ENCODE measurements around the gene MRC1.

MRC1 gene

DNA sequence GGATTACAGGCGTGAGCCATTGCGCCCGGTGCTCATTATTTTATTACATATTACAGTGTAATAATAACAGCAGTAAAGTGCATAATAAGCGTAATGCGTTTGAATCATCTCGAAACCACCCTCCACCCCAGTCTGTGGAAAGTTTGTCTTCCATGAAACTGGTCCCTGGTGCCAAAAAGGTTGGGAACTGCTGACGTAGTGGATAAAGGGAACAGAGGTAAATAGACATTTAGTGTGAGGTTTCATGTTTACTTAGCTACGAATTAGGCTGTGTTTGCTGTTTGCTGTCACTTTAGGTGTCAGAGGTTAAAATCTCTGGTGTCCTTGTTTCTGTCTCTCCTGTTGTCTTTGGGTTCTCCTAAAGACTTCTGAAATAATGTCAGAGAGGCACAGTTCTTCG is 82.3 kb downstream of the MRC1 start:
- 84 to 100% methylated on average over 1 to 2 of the region's 9 CpGs for WGBS, 2 experiments (ENCODE audit: insufficient coverage in 2 of 2)
- H3K4me3 ChIP-seq (ENCODE audit: extremely low read depth, insufficient read depth, low read length, poor library complexity, severe bottlenecking): no peak overlapping the region
- no peaks in the 10 kb centered on the region for H3K9me3 ChIP-seq (ENCODE audit: control insufficient read depth, low read length)
- H3K36me3 ChIP-seq (ENCODE audit: control insufficient read depth, insufficient read depth, low read length): no peaks in the 10 kb centered on the region
- H3K27ac ChIP-seq (ENCODE audit: low read depth, low read length, severe bottlenecking): no peak overlapping the region
- H3K4me1 ChIP-seq (ENCODE audit: control insufficient read depth, insufficient read depth, low read length, poor library complexity, severe bottlenecking): no peaks in the 10 kb centered on the region

GRCh38 chr10:17904564-17904963 is 95.4 kb downstream of the MRC1 start:
- no peaks in the 10 kb centered on the region for H3K4me1 ChIP-seq (ENCODE audit: control insufficient read depth, insufficient read depth, low read length, poor library complexity, severe bottlenecking)
- no peak overlapping the region for H3K4me3 ChIP-seq (ENCODE audit: extremely low read depth, insufficient read depth, low read length, poor library complexity, severe bottlenecking)
- 92 to 100% methylated on average over 2 of the region's 2 CpGs for whole genome bisulfite sequencing, 2 experiments (ENCODE audit: insufficient coverage in 2 of 2)
- no peaks in the 10 kb centered on the region for H3K9me3 ChIP-seq (ENCODE audit: control insufficient read depth, low read length)
- no peak overlapping the region for H3K27ac ChIP-seq (ENCODE audit: low read depth, low read length, severe bottlenecking)
- H3K36me3 ChIP-seq (ENCODE audit: control insufficient read depth, insufficient read depth, low read length): no peaks in the 10 kb centered on the region

DNA sequence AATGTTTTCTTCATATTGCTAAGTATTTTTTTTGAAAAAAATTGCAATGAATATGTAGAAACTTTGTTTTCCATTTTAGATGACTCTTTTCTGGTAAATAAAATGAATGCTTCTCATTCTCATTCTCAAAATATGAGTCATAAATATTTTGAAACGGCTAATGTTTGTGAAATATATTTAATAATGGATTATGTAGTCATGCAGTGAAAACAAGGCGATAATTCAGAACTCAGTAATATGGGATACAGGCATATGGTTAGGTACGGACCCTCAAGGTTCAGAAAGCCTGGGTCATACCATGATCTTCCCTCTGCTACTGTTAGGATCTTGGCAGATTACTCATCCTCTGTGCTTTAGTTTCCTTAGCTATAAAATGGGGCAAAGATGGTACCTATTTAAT is 96.3 kb downstream of the MRC1 start:
- no peaks in the 10 kb centered on the region for H3K9me3 ChIP-seq (ENCODE audit: control insufficient read depth, low read length)
- H3K27ac ChIP-seq (ENCODE audit: low read depth, low read length, severe bottlenecking): no peak overlapping the region
- H3K4me3 ChIP-seq (ENCODE audit: extremely low read depth, insufficient read depth, low read length, poor library complexity, severe bottlenecking): no peak overlapping the region
- no peaks in the 10 kb centered on the region for H3K36me3 ChIP-seq (ENCODE audit: control insufficient read depth, insufficient read depth, low read length)
- WGBS, 2 experiments (ENCODE audit: insufficient coverage in 2 of 2): 100% methylated on average over 2 of the region's 3 CpGs; no CpG with 5 or more reads in 1 of the 2 experiments
- no peaks in the 10 kb centered on the region for H3K4me1 ChIP-seq (ENCODE audit: control insufficient read depth, insufficient read depth, low read length, poor library complexity, severe bottlenecking)

- Histone ChIP-seq H3K36me3 (ENCODE audit: control insufficient read depth, insufficient read depth, low read length) (no peaks in the 10 kb centered on the region), H3K27ac (ENCODE audit: low read depth, low read length, severe bottlenecking) (no peak overlapping the region), H3K4me1 (ENCODE audit: control insufficient read depth, insufficient read depth, low read length, poor library complexity, severe bottlenecking) (no peaks in the 10 kb centered on the region), H3K4me3 (ENCODE audit: extremely low read depth, insufficient read depth, low read length, poor library complexity, severe bottlenecking) (no peak overlapping the region), H3K9me3 (ENCODE audit: control insufficient read depth, low read length) (no peaks in the 10 kb centered on the region)
- WGBS, 2 experiments (ENCODE audit: insufficient coverage in 2 of 2): 70 to 100% methylated on average over 1 of the region's 1 CpG
Measured at GRCh38 chr10:17906002-17906401, 96.9 kb downstream of the MRC1 start.

GRCh38 chr10:17907641-17908040 is 98.5 kb downstream of the MRC1 start:
- Histone ChIP-seq H3K4me1 (ENCODE audit: control insufficient read depth, insufficient read depth, low read length, poor library complexity, severe bottlenecking) (no peaks in the 10 kb centered on the region), H3K4me3 (ENCODE audit: extremely low read depth, insufficient read depth, low read length, poor library complexity, severe bottlenecking) (no peak overlapping the region), H3K9me3 (ENCODE audit: control insufficient read depth, low read length) (no peaks in the 10 kb centered on the region), H3K27ac (ENCODE audit: low read depth, low read length, severe bottlenecking) (no peak overlapping the region), H3K36me3 (ENCODE audit: control insufficient read depth, insufficient read depth, low read length) (no peaks in the 10 kb centered on the region)
- WGBS, 2 experiments (ENCODE audit: insufficient coverage in 2 of 2): 83 to 92% methylated on average over 3 to 4 of the region's 4 CpGs

GRCh38 chr10:17910125-17910789 is 101.1 kb downstream of the MRC1 start:
- Histone ChIP-seq H3K36me3 (ENCODE audit: control insufficient read depth, insufficient read depth, low read length) (no peaks in the 10 kb centered on the region), H3K4me1 (ENCODE audit: control insufficient read depth, insufficient read depth, low read length, poor library complexity, severe bottlenecking) (no peaks in the 10 kb centered on the region), H3K9me3 (ENCODE audit: control insufficient read depth, low read length) (no peaks in the 10 kb centered on the region), H3K4me3 (ENCODE audit: extremely low read depth, insufficient read depth, low read length, poor library complexity, severe bottlenecking) (no peak overlapping the region), H3K27ac (ENCODE audit: low read depth, low read length, severe bottlenecking) (no peak overlapping the region)
- 34 to 38% methylated on average over 6 to 7 of the region's 12 CpGs for WGBS, 2 experiments (ENCODE audit: insufficient coverage in 2 of 2)

GRCh38 chr10:17912754-17913153 is 103.6 kb downstream of the MRC1 start:
- Histone ChIP-seq H3K9me3 (ENCODE audit: control insufficient read depth, low read length) (no peaks in the 10 kb centered on the region), H3K36me3 (ENCODE audit: control insufficient read depth, insufficient read depth, low read length) (no peaks in the 10 kb centered on the region), H3K4me3 (ENCODE audit: extremely low read depth, insufficient read depth, low read length, poor library complexity, severe bottlenecking) (no peak overlapping the region), H3K27ac (ENCODE audit: low read depth, low read length, severe bottlenecking) (no peak overlapping the region), H3K4me1 (ENCODE audit: control insufficient read depth, insufficient read depth, low read length, poor library complexity, severe bottlenecking) (no peaks in the 10 kb centered on the region)
- WGBS, 2 experiments (ENCODE audit: insufficient coverage in 2 of 2): 80% methylated on average over 2 of the region's 4 CpGs; no CpG with 5 or more reads in 1 of the 2 experiments

DNA sequence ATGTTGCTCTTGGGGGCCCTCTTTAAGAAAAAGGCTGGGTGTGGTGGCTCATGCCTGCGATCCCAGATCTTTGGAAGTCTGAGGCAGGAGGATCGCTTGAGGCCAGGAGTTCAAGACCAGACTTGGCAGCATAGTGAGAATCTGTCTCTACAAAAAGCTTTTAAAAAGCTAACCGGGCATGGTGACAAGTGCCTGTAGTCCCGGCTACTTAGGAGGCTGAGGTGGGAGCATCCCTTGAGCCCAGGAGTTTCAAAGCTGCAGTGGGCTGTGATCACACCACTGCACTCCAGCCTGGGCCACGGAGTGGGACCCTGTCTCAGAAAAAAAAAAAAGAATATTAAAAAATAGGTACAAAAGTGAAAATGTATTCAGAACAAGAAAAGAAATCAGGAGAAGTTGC is 104.5 kb downstream of the MRC1 start:
- Histone ChIP-seq H3K36me3 (ENCODE audit: control insufficient read depth, insufficient read depth, low read length) (no peaks in the 10 kb centered on the region), H3K27ac (ENCODE audit: low read depth, low read length, severe bottlenecking) (no peak overlapping the region), H3K4me3 (ENCODE audit: extremely low read depth, insufficient read depth, low read length, poor library complexity, severe bottlenecking) (no peak overlapping the region), H3K9me3 (ENCODE audit: control insufficient read depth, low read length) (no peaks in the 10 kb centered on the region), H3K4me1 (ENCODE audit: control insufficient read depth, insufficient read depth, low read length, poor library complexity, severe bottlenecking) (no peaks in the 10 kb centered on the region)
- WGBS, 2 experiments (ENCODE audit: insufficient coverage in 2 of 2): 85 to 97% methylated on average over 4 of the region's 5 CpGs

DNA sequence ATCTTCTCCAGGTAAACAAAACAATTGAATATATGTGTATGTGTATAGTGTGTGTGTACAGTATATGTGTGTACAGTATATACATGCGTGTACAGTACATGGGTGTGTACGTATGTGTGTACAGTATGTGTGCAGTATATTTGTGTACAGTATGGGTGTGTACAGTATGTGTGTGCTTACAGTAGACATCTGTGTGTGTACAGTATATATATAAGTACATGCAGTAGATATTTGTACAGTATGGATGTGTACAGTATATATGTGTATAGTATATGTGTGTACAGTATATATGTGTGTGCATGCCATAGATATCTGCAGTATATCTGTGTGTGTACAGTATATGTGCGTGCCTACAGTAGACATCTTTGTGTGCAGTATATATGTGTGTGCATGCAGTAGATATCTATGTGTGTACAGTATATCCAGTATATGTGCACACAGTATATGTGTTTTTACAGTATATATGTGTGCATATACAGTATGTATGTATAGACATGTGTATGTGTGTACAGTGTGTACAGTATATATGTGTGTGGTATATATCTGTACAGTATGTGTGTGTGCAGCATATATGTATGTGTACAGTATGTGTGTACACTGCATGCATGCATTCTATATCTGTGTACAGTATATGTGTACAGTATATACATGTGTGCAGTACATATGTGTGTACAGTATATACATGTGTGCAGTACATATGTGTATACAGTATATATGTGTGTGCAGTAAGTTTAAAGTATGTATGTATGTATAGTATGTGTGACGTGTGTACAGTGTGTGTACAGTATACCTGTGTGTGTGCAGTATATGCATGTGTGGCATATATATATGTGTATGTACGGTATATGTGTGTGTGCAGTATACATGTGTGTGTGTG is 105.3 kb downstream of the MRC1 start:
- WGBS, 2 experiments (ENCODE audit: insufficient coverage in 2 of 2): 75 to 84% methylated on average over 5 of the region's 5 CpGs
- Histone ChIP-seq H3K9me3 (ENCODE audit: control insufficient read depth, low read length) (no peaks in the 10 kb centered on the region), H3K4me3 (ENCODE audit: extremely low read depth, insufficient read depth, low read length, poor library complexity, severe bottlenecking) (no peak overlapping the region), H3K4me1 (ENCODE audit: control insufficient read depth, insufficient read depth, low read length, poor library complexity, severe bottlenecking) (no peaks in the 10 kb centered on the region), H3K27ac (ENCODE audit: low read depth, low read length, severe bottlenecking) (no peak overlapping the region), H3K36me3 (ENCODE audit: control insufficient read depth, insufficient read depth, low read length) (no peaks in the 10 kb centered on the region)

GRCh38 chr10:17915181-17915580 is 106.0 kb downstream of the MRC1 start:
- 86 to 100% methylated on average over 1 of the region's 4 CpGs for WGBS, 2 experiments (ENCODE audit: insufficient coverage in 2 of 2)
- Histone ChIP-seq H3K4me1 (ENCODE audit: control insufficient read depth, insufficient read depth, low read length, poor library complexity, severe bottlenecking) (no peaks in the 10 kb centered on the region), H3K4me3 (ENCODE audit: extremely low read depth, insufficient read depth, low read length, poor library complexity, severe bottlenecking) (no peak overlapping the region), H3K36me3 (ENCODE audit: control insufficient read depth, insufficient read depth, low read length) (no peaks in the 10 kb centered on the region), H3K27ac (ENCODE audit: low read depth, low read length, severe bottlenecking) (no peak overlapping the region), H3K9me3 (ENCODE audit: control insufficient read depth, low read length) (no peaks in the 10 kb centered on the region)

Data from mesodermal cell (in vitro differentiated cells).